MM.1S (cell line): ENCODE results near the gene PPP6R3.

Experiments used
- DNase-seq: peaks from one replicate; pipeline ENCODE4 v3.0.0-alpha.2; 2015
- H2AFZ ChIP-seq: fragments of 300-600 bp; sonication (generic); 2 replicates; pipeline ENCODE4 v1.6.0; 2016; ENCODE audit warnings: antibody characterized with exemption, low read length
- H3F3A ChIP-seq: fragments of 300-600 bp; sonication (generic); 2 replicates; pipeline ENCODE4 v1.6.1; 2016; ENCODE audit warnings: mild to moderate bottlenecking, antibody characterized with exemption, low read length, moderate library complexity, mixed read lengths; ENCODE audit not compliant: insufficient read depth
- H3K27ac ChIP-seq: fragments of 300-600 bp; sonication (generic); 2 replicates; pipeline ENCODE4 v1.5.1; 2016; ENCODE audit warnings: mild to moderate bottlenecking, low read length
- H3K27me3 ChIP-seq: fragments of 300-600 bp; sonication (generic); replicated peaks from 2 replicates; pipeline ENCODE4 v1.6.0; 2016; ENCODE audit warnings: low read length; ENCODE audit not compliant: insufficient read depth
- H3K36me3 ChIP-seq: fragments of 300-600 bp; sonication (generic); replicated peaks from 2 replicates; pipeline ENCODE4 v1.6.1; 2016; ENCODE audit warnings: mild to moderate bottlenecking, low read length, mixed read lengths; ENCODE audit not compliant: insufficient read depth
- H3K4me1 ChIP-seq: fragments of 300-600 bp; sonication (generic); 2 replicates; pipeline ENCODE4 v1.6.1; 2016; ENCODE audit warnings: low read length, mixed read lengths
- H3K4me2 ChIP-seq: fragments of 300-600 bp; sonication (generic); 2 replicates; pipeline ENCODE4 v1.6.0; 2016; ENCODE audit warnings: low read depth, low read length
- H3K4me3 ChIP-seq: fragments of 300-600 bp; sonication (generic); 2 replicates; pipeline ENCODE4 v1.5.1; 2016; ENCODE audit warnings: low read length, mixed read lengths
- H3K79me2 ChIP-seq: fragments of 300-600 bp; sonication (generic); 2 replicates; pipeline ENCODE4 v1.6.1; 2016; ENCODE audit warnings: mixed run types, low read length, mixed read lengths
- H3K9ac ChIP-seq: fragments of 300-600 bp; sonication (generic); 2 replicates; pipeline ENCODE4 v1.6.1; 2016; ENCODE audit warnings: low read length, mixed read lengths
- H3K9me2 ChIP-seq: fragments of 300-600 bp; sonication (generic); replicated peaks from 2 replicates; pipeline ENCODE4 v1.6.1; 2016; ENCODE audit warnings: mild to moderate bottlenecking, low read length, mixed read lengths; ENCODE audit not compliant: insufficient read depth
- H3K9me3 ChIP-seq: fragments of 300-600 bp; sonication (generic); replicated peaks from 2 replicates; pipeline ENCODE4 v1.6.1; 2016; ENCODE audit warnings: mild to moderate bottlenecking, low read length, mixed read lengths; ENCODE audit not compliant: insufficient read depth
- H4K20me1 ChIP-seq: fragments of 300-600 bp; sonication (generic); 2 replicates; pipeline ENCODE4 v1.6.1; 2016; ENCODE audit warnings: mild to moderate bottlenecking, low read length, moderate library complexity, mixed read lengths; ENCODE audit not compliant: insufficient read depth
- EZH2 ChIP-seq: fragments of 300-600 bp; sonication (generic); optimal IDR thresholded peaks from 2 replicates; pipeline ENCODE3; 2017; ENCODE audit warnings: low read depth, mild to moderate bottlenecking, antibody characterized with exemption, low read length, mixed read lengths
- EZH2phosphoT487 ChIP-seq: fragments of 300-600 bp; sonication (generic); IDR thresholded peaks from 2 replicates; pipeline ENCODE4 v1.6.1; 2018; ENCODE audit warnings: antibody characterized with exemption, low read length
- TF ChIP-seq, protein P1 (sequence below): fragments of 300-600 bp; sonication (generic); IDR thresholded peaks from 2 replicates; pipeline ENCODE4 v1.5.1; 2016; ENCODE audit warnings: antibody characterized with exemption, low read length, mixed read lengths

Gene PPP6R3

DNA sequence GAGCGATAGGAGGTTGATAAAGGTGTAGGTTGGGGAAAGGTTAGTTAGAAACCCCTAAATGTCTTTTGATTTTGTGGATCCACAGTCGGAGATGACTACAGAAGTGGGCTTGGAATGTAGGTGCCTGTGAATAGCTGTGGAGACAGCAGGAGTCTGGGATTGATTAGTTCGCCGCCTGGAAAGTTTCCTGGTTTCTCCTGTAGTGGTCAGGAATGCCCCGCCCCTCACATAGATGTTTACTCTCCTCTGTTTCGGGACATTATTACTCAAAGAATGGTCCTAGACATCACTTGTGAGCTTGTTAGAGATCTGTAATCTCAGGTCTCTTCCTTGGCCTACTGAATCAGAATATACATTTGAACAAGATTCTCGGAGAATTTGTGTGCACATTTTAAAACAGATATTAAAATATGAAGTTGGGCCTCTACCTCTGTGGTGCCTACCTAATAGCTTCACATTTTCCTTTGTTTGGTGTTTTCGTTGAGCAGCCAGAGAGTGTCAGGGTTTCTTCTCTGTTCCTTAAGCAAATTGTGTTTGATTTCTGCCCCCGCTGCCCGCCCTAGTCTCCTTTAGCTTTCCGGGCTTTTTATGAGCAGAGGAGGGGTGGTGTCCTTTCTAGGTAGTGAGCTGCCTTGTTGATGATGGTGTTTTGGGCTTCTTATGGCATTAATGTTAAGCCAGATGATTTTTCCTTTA, 89.4 kb downstream of the PPP6R3 start:
- H3K9me2 ChIP-seq = no peaks in the 10 kb centered on the region
- no peak overlapping the region for H3K9ac ChIP-seq
- H3K27me3 ChIP-seq = no peaks in the 10 kb centered on the region
- H3K79me2 ChIP-seq = peaks cover 78% of the 10 kb centered on the region
- no peak overlapping the region for H2AFZ ChIP-seq
- H3K27ac ChIP-seq = no peak overlapping the region
- no peaks in the 10 kb centered on the region for H3F3A ChIP-seq
- H3K4me1 ChIP-seq = no peaks in the 10 kb centered on the region
- H3K4me2 ChIP-seq = no peak overlapping the region
- H4K20me1 ChIP-seq = peaks cover 4% of the 10 kb centered on the region; the same call in 1 of the 2 replicates
- DNase-seq = no peak
- no peak overlapping the region for H3K4me3 ChIP-seq
- TF ChIP-seq EZH2 (no peak), EZH2phosphoT487 (no peak)
- TF ChIP-seq, protein P1, sequence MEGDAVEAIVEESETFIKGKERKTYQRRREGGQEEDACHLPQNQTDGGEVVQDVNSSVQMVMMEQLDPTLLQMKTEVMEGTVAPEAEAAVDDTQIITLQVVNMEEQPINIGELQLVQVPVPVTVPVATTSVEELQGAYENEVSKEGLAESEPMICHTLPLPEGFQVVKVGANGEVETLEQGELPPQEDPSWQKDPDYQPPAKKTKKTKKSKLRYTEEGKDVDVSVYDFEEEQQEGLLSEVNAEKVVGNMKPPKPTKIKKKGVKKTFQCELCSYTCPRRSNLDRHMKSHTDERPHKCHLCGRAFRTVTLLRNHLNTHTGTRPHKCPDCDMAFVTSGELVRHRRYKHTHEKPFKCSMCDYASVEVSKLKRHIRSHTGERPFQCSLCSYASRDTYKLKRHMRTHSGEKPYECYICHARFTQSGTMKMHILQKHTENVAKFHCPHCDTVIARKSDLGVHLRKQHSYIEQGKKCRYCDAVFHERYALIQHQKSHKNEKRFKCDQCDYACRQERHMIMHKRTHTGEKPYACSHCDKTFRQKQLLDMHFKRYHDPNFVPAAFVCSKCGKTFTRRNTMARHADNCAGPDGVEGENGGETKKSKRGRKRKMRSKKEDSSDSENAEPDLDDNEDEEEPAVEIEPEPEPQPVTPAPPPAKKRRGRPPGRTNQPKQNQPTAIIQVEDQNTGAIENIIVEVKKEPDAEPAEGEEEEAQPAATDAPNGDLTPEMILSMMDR = no peak
- H3K36me3 ChIP-seq = peaks cover 7% of the 10 kb centered on the region; the same call in 1 of the 2 replicates
- no peaks in the 10 kb centered on the region for H3K9me3 ChIP-seq

- peaks cover 4% of the 10 kb centered on the region; the same call in 1 of the 2 replicates for H4K20me1 ChIP-seq
- H3K9me3 ChIP-seq = no peaks in the 10 kb centered on the region
- H3K9ac ChIP-seq = no peak overlapping the region
- TF ChIP-seq EZH2phosphoT487 = no peak
- TF ChIP-seq, protein P1 = no peak
- TF ChIP-seq EZH2 = no peak
- peaks cover 7% of the 10 kb centered on the region; the same call in 1 of the 2 replicates for H3K36me3 ChIP-seq
- no peaks in the 10 kb centered on the region for H3K27me3 ChIP-seq
- no peaks in the 10 kb centered on the region for H3K4me1 ChIP-seq
- no peaks in the 10 kb centered on the region for H3F3A ChIP-seq
- H3K79me2 ChIP-seq = peaks cover 76% of the 10 kb centered on the region
- H2AFZ ChIP-seq = no peak overlapping the region
- no peak overlapping the region for H3K4me3 ChIP-seq
- H3K27ac ChIP-seq = no peak overlapping the region
- DNase-seq = no peak
- no peak overlapping the region for H3K4me2 ChIP-seq
- no peaks in the 10 kb centered on the region for H3K9me2 ChIP-seq
Observed at GRCh38 chr11:68550485-68550817, 89.9 kb downstream of the PPP6R3 start.

- H3K9ac ChIP-seq = no peak overlapping the region
- H3K4me3 ChIP-seq = no peak overlapping the region
- no peak for TF ChIP-seq EZH2phosphoT487
- no peak for TF ChIP-seq EZH2
- TF ChIP-seq, protein P1 = no peak
- H3K79me2 ChIP-seq = peaks cover 74% of the 10 kb centered on the region
- H3K4me1 ChIP-seq = 0 out of 2 replicates have a peak, but pooled peaks cover 3% of the 10 kb centered on the region
- no peak overlapping the region for H2AFZ ChIP-seq
- H3K27me3 ChIP-seq = no peaks in the 10 kb centered on the region
- H3K9me2 ChIP-seq = no peaks in the 10 kb centered on the region
- no peaks in the 10 kb centered on the region for H3F3A ChIP-seq
- H3K4me2 ChIP-seq = no peak overlapping the region
- H3K36me3 ChIP-seq = peaks cover 7% of the 10 kb centered on the region; the same call in 1 of the 2 replicates
- DNase-seq = no peak
- no peaks in the 10 kb centered on the region for H3K9me3 ChIP-seq
- H4K20me1 ChIP-seq = peaks cover 4% of the 10 kb centered on the region; the same call in 1 of the 2 replicates
- H3K27ac ChIP-seq = no peak overlapping the region
Observed at GRCh38 chr11:68551223-68551622, 90.7 kb downstream of the PPP6R3 start.
